GM23248 (cell line): ENCODE results near the gene GRID2. TPM values are rescaled to one million over a fixed set of nuclear protein-coding genes. Genes with fewer than 3 reads are reported as not detected.

Source experiments
- DNase-seq: peaks from one replicate; pipeline ENCODE4 v3.0.0-alpha.2; 2015
- H2AFZ ChIP-seq: fragments of 200-600 bp; sonication (generic); 2 replicates; pipeline ENCODE4 v1.6.1; 2016; ENCODE audit warnings: antibody characterized with exemption
- H3F3A ChIP-seq: fragments of 200-600 bp; sonication (generic); 2 replicates; pipeline ENCODE4 v1.6.1; 2016; ENCODE audit warnings: mild to moderate bottlenecking, antibody characterized with exemption, mixed run types; ENCODE audit not compliant: insufficient read depth
- H3K27ac ChIP-seq: fragments of 200-600 bp; sonication (generic); 2 replicates; pipeline ENCODE4 v1.5.1; 2016; ENCODE audit warnings: mild to moderate bottlenecking
- H3K27me3 ChIP-seq: fragments of 200-600 bp; sonication (generic); replicated peaks from 2 replicates; pipeline ENCODE4 v1.6.1; 2016; ENCODE audit warnings: mild to moderate bottlenecking; ENCODE audit not compliant: insufficient read depth
- H3K36me3 ChIP-seq: fragments of 200-600 bp; sonication (generic); 2 replicates; pipeline ENCODE4 v1.6.1; 2016; ENCODE audit warnings: low read depth, mild to moderate bottlenecking
- H3K4me1 ChIP-seq: fragments of 200-600 bp; sonication (generic); 2 replicates; pipeline ENCODE4 v1.6.1; 2016; ENCODE audit warnings: mild to moderate bottlenecking; ENCODE audit not compliant: insufficient read depth
- H3K4me2 ChIP-seq: fragments of 200-600 bp; sonication (generic); one replicate; pipeline ENCODE4 v1.6.1; 2016; ENCODE audit warnings: mild to moderate bottlenecking; ENCODE audit not compliant: unreplicated experiment
- H3K4me3 ChIP-seq: fragments of 200-600 bp; sonication (generic); 2 replicates; pipeline ENCODE4 v1.5.1; 2016; ENCODE audit warnings: mild to moderate bottlenecking
- H3K79me2 ChIP-seq: fragments of 200-600 bp; sonication (generic); 2 replicates; pipeline ENCODE4 v1.6.1; 2016; ENCODE audit warnings: mild to moderate bottlenecking; ENCODE audit not compliant: insufficient read depth
- H3K9ac ChIP-seq: fragments of 200-600 bp; sonication (generic); 2 replicates; pipeline ENCODE4 v1.6.1; 2016; ENCODE audit warnings: mild to moderate bottlenecking
- H3K9me2 ChIP-seq: fragments of 200-600 bp; sonication (generic); 2 replicates; pipeline ENCODE4 v1.6.1; 2016; ENCODE audit warnings: mixed run types, mild to moderate bottlenecking, moderate library complexity; ENCODE audit not compliant: insufficient read depth
- H3K9me3 ChIP-seq: fragments of 200-600 bp; sonication (generic); one replicate; pipeline ENCODE4 v1.6.1; 2017; ENCODE audit warnings: low read depth
- H4K20me1 ChIP-seq: fragments of 200-600 bp; sonication (generic); 2 replicates; pipeline ENCODE4 v1.6.0; 2016; ENCODE audit not compliant: insufficient read depth
- EZH2 ChIP-seq: fragments of 200-600 bp; sonication (generic); IDR thresholded peaks from 2 replicates; pipeline ENCODE4 v1.6.1; 2018; ENCODE audit warnings: antibody characterized with exemption, mild to moderate bottlenecking; ENCODE audit not compliant: insufficient read depth, poor library complexity, severe bottlenecking
- EZH2phosphoT487 ChIP-seq: fragments of 200-600 bp; sonication (generic); IDR thresholded peaks from 2 replicates; pipeline ENCODE4 v1.6.1; 2018; ENCODE audit warnings: antibody characterized with exemption, moderate library complexity, mild to moderate bottlenecking, low read depth; ENCODE audit not compliant: insufficient read depth
- WGBS, 2 experiments: methylation state at CpG; one replicate each; pipeline ENCODE4 v1.1.6; 2015 to 2017; ENCODE audit warnings: low lambda C conversion rate in 2 of 2, low coverage in 1 of 2; ENCODE audit errors: missing lambda C conversion rate in 2 of 2; 5-methylcytosine and 5-hydroxymethylcytosine counted together
- in situ Hi-C: fragments of 300-500 bp; cut with MboI; formaldehyde crosslinking; loops from 2 replicates; pipeline ENCODE4 v1.15.0; 2020
- polyA plus RNA-seq: library from polyadenylated mRNA; unstranded; fragments of >200 nt; fragmentation: Nextera tagmentation; extraction: Ambion mirVana; gene quantifications from 2 replicates; pipeline ENCODE4 v1.2.1, GENCODE V29; 2016
- total RNA-seq: library from RNA; depleted of rRNA; stranded (reverse); fragments of >200 nt; shearing (Covaris generic); gene quantifications from 2 replicates; pipeline ENCODE4 v1.2.3, GENCODE V29; 2014

Gene GRID2
- total and polyA plus RNA-seq, 2 experiments from 2014 or later, result not detected

DNA sequence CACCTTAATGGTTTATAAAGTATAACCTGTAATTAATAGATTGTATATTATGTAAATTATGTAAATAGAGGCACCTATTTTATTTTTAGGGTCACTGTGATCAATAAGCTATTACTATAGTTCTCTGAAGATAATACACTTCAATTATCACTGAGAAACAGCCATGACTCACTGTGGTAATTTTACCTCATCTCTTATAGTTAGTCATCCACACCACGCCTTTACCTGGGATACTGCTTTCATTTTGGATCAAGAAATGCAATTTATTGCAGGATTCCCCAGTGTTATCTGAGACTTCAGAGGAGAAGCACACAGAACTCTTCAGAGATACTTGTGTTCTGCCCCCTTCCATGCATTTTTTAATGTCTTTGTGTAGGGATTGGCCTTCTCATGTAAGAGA lies 1176.7 kb downstream of the GRID2 start:
- H3K36me3 ChIP-seq, result no peaks in the 10 kb centered on the region
- no peaks in the 10 kb centered on the region for H3K9me2 ChIP-seq
- TF ChIP-seq EZH2, result no peak
- no peak for TF ChIP-seq EZH2phosphoT487
- WGBS, 2 experiments, result 59 to 67% methylated on average over 1 of the region's 1 CpG
- H3K9me3 ChIP-seq, result no peaks in the 10 kb centered on the region
- H3K27ac ChIP-seq, result no peak overlapping the region
- H3K4me2 ChIP-seq, result no peak overlapping the region
- H2AFZ ChIP-seq, result no peak overlapping the region
- no peaks in the 10 kb centered on the region for H3K27me3 ChIP-seq
- DNase-seq, result no peak
- H3K4me3 ChIP-seq, result no peak overlapping the region
- in situ Hi-C loops, result no loop called here
- H3K79me2 ChIP-seq, result no peaks in the 10 kb centered on the region
- H3K9ac ChIP-seq, result no peak overlapping the region
- no peaks in the 10 kb centered on the region for H3F3A ChIP-seq
- no peaks in the 10 kb centered on the region for H3K4me1 ChIP-seq
- H4K20me1 ChIP-seq, result no peaks in the 10 kb centered on the region

DNA sequence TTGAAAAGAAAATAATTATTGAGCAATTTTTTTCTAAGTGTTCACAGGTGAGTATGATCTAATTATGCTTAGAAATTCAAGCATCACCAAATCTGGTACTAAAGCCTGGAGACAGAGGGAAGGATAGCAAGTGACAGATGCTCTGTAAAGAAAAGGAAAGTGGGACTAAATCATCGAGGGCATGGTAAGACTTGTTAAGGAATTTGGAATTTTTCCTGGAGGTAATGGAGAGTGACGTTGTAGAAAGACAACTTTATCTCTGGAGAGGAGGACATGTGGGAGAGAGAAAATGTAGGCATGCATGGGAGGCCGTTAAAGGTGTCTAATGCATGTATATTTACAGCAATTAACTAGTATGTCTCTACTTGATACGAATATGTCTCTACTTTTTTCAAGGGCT lies 1191.6 kb downstream of the GRID2 start:
- WGBS, 2 experiments, result 19 to 22% methylated on average over 4 of the region's 4 CpGs
- Histone ChIP-seq H4K20me1 (no peaks in the 10 kb centered on the region), H3K4me2 (no peak overlapping the region), H3K9me3 (no peaks in the 10 kb centered on the region), H3K36me3 (no peaks in the 10 kb centered on the region), H3K79me2 (no peaks in the 10 kb centered on the region), H3K27ac (no peak overlapping the region), H2AFZ (no peak overlapping the region), H3K9me2 (no peaks in the 10 kb centered on the region), H3F3A (no peaks in the 10 kb centered on the region), H3K4me1 (no peaks in the 10 kb centered on the region), H3K9ac (no peak overlapping the region), H3K4me3 (no peak overlapping the region), H3K27me3 (no peaks in the 10 kb centered on the region; the same call in 1 of the 2 replicates)
- in situ Hi-C loops, result no loop called here
- no peak for DNase-seq
- no peak for TF ChIP-seq EZH2
- no peak for TF ChIP-seq EZH2phosphoT487

DNA sequence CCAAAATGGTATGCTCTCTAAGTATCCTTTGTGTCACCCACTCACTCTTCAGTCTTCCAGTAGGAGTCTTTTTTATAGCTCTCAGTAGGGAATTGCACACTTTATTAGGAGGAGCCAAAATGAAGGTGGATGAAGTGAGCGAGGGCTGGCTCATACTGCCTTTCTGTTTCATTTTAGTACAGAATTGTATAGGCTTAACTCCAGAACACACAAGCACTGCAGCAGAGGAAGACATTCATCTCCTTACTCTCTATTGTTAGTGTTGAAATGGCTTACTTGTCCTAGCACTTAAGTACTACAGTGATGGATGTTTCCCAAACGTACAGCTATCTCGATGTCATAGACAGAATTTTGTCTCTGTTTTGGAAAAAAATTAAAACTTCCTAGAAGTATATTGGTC lies 1197.5 kb downstream of the GRID2 start:
- H2AFZ ChIP-seq, result no peak overlapping the region
- TF ChIP-seq EZH2 (no peak), EZH2phosphoT487 (no peak)
- no peaks in the 10 kb centered on the region for H3K36me3 ChIP-seq
- no peaks in the 10 kb centered on the region for H3F3A ChIP-seq
- WGBS, 2 experiments, result 33 to 37% methylated on average over 3 of the region's 3 CpGs
- H3K27me3 ChIP-seq, result no peaks in the 10 kb centered on the region
- in situ Hi-C loops, result no loop called here
- no peak overlapping the region for H3K4me3 ChIP-seq
- DNase-seq, result no peak
- H3K79me2 ChIP-seq, result no peaks in the 10 kb centered on the region
- H3K27ac ChIP-seq, result no peak overlapping the region
- no peak overlapping the region for H3K4me2 ChIP-seq
- H3K9ac ChIP-seq, result no peak overlapping the region
- no peaks in the 10 kb centered on the region for H3K9me3 ChIP-seq
- H3K4me1 ChIP-seq, result no peaks in the 10 kb centered on the region
- H3K9me2 ChIP-seq, result no peaks in the 10 kb centered on the region
- H4K20me1 ChIP-seq, result no peaks in the 10 kb centered on the region

DNA sequence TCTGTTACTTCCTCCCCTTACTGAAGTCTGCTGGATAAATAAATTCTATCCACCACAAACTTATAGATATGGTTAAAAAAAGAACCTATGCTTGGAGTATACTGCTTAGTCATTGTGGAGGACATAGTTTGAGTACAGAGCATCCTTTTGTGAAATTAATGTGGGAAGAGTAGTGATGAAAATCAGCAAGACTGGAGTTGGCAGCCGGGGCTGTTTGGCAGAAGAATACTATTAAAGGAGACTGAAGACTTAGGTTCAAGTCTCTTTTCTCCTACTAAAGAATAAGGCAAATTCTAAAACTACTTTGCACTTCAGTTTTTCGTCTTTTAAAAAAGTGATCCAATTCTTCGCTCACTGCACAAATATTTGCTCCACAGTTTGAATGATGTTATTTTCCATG lies 1198.2 kb downstream of the GRID2 start:
- TF ChIP-seq EZH2 (no peak), EZH2phosphoT487 (no peak)
- Histone ChIP-seq H2AFZ (no peak overlapping the region), H4K20me1 (no peaks in the 10 kb centered on the region), H3K4me1 (no peaks in the 10 kb centered on the region), H3K36me3 (no peaks in the 10 kb centered on the region), H3K4me2 (no peak overlapping the region), H3K4me3 (no peak overlapping the region), H3K27ac (no peak overlapping the region), H3K27me3 (no peaks in the 10 kb centered on the region), H3K79me2 (no peaks in the 10 kb centered on the region), H3K9me2 (no peaks in the 10 kb centered on the region), H3K9me3 (no peaks in the 10 kb centered on the region), H3K9ac (no peak overlapping the region), H3F3A (no peaks in the 10 kb centered on the region)
- in situ Hi-C loops, result no loop called here
- WGBS, 2 experiments, result 39 to 43% methylated on average over 3 of the region's 3 CpGs
- DNase-seq, result no peak

DNA sequence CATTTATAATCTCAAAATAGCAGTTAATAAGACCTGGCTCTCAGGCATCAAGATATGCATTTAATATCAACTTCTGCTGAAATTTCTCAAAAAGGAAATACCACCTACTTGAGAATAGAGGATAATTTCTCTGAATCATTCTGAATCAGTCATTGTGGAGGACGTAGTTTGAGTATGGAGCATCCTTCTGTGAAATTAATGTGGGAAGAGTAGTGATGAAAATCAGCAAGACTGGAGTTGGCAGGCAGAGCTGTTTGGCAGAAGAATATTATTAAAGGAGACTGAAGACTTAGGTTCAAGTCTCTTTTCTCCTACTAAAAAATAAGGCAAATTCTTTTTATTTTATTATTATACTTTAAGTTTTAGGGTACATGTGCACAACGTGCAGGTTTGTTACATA lies 1199.2 kb downstream of the GRID2 start:
- WGBS, 2 experiments, result 15 to 26% methylated on average over 2 of the region's 2 CpGs

More for the DNA sequence above, 1199.2 kb downstream of the GRID2 start:
- H3K4me3 ChIP-seq, result no peak overlapping the region
- H3F3A ChIP-seq, result no peaks in the 10 kb centered on the region
- no peak overlapping the region for H3K4me2 ChIP-seq
- in situ Hi-C loops, result no loop called here
- no peaks in the 10 kb centered on the region for H3K9me3 ChIP-seq
- H3K4me1 ChIP-seq, result no peaks in the 10 kb centered on the region
- H3K79me2 ChIP-seq, result no peaks in the 10 kb centered on the region
- no peaks in the 10 kb centered on the region for H3K27me3 ChIP-seq
- no peak overlapping the region for H3K27ac ChIP-seq
- DNase-seq, result no peak
- no peaks in the 10 kb centered on the region for H3K36me3 ChIP-seq
- TF ChIP-seq EZH2 (no peak), EZH2phosphoT487 (no peak)
- H3K9ac ChIP-seq, result no peak overlapping the region
- no peak overlapping the region for H2AFZ ChIP-seq
- no peaks in the 10 kb centered on the region for H4K20me1 ChIP-seq
- H3K9me2 ChIP-seq, result no peaks in the 10 kb centered on the region
